Measurements from ENCODE around the gene ST8SIA5.

Gene ST8SIA5

GRCh38 chr18:46629361-46629760 is 127.5 kb downstream of the ST8SIA5 start:
- DNase-seq (ENCODE audit: low read depth) = no peak

- DNase-seq (ENCODE audit: low read depth) = no peak
Observed at GRCh38 chr18:46628206-46628605, 128.6 kb downstream of the ST8SIA5 start.

GRCh38 chr18:46627136-46627535 is 129.7 kb downstream of the ST8SIA5 start:
- DNase-seq (ENCODE audit: low read depth) = no peak

GRCh38 chr18:46625069-46625468 is 131.8 kb downstream of the ST8SIA5 start:
- no peak for DNase-seq (ENCODE audit: low read depth)

GRCh38 chr18:46624127-46624526 is 132.7 kb downstream of the ST8SIA5 start:
- DNase-seq (ENCODE audit: low read depth) = no peak

GRCh38 chr18:46623541-46623940 is 133.3 kb downstream of the ST8SIA5 start:
- no peak for DNase-seq (ENCODE audit: low read depth)

- no peak for DNase-seq (ENCODE audit: low read depth)
Observed at GRCh38 chr18:46622999-46623398, 133.9 kb downstream of the ST8SIA5 start.

- no peak for DNase-seq (ENCODE audit: low read depth)
Observed at GRCh38 chr18:46622451-46622850, 134.4 kb downstream of the ST8SIA5 start.

GRCh38 chr18:46621871-46622270 is 135.0 kb downstream of the ST8SIA5 start:
- DNase-seq (ENCODE audit: low read depth) = no peak

- DNase-seq (ENCODE audit: low read depth) = no peak
Observed at GRCh38 chr18:46621111-46621766, 135.6 kb downstream of the ST8SIA5 start.

- no peak for DNase-seq (ENCODE audit: low read depth)
Observed at GRCh38 chr18:46619559-46619958, 137.3 kb downstream of the ST8SIA5 start.
